Stimulated activated naive CD4-positive, alpha-beta T cell treated with Interleukin-2 at 50 U/mL for 16 hours (primary cell): ENCODE measurements around the gene PRELP.

Experiments used
- DNase-seq: peaks from one replicate; lab custom pipeline; 2025; lab: John Stamatoyannopoulos, UW

PRELP gene

GRCh38 chr1:203478231-203478630 is 2.6 kb downstream of the PRELP start:
- no peak for DNase-seq

GRCh38 chr1:203478986-203479385 is 3.4 kb downstream of the PRELP start:
- no peak for DNase-seq

GRCh38 chr1:203479646-203480045 is 4.0 kb downstream of the PRELP start:
- DNase-seq = no peak

- DNase-seq = no peak
Measured at GRCh38 chr1:203480084-203480483, 4.5 kb downstream of the PRELP start.

- peak; percentile 4 for DNase-seq
Measured at GRCh38 chr1:203480525-203481084, 5.0 kb downstream of the PRELP start.

- no peak for DNase-seq
Measured at GRCh38 chr1:203481196-203481595, 5.6 kb downstream of the PRELP start.

- DNase-seq = no peak
Measured at GRCh38 chr1:203486618-203487370, 11.2 kb downstream of the PRELP start.

- no peak for DNase-seq
Measured at GRCh38 chr1:203488539-203488938, 12.9 kb downstream of the PRELP start.

- no peak for DNase-seq
Measured at GRCh38 chr1:203490607-203491006, 15.0 kb downstream of the PRELP start.

- DNase-seq = no peak
Measured at GRCh38 chr1:203491664-203492063, 16.1 kb downstream of the PRELP start.

GRCh38 chr1:203492082-203492747 is 16.6 kb downstream of the PRELP start:
- DNase-seq = no peak

- no peak for DNase-seq
Measured at GRCh38 chr1:203492748-203493130, 17.1 kb downstream of the PRELP start.

GRCh38 chr1:203493901-203494300 is 18.3 kb downstream of the PRELP start, which contains the start of gene OPTC:
OPTC (plus strand) TSS chr1:203494153; CDS start chr1:203496006, 1,853 bp downstream.
- DNase-seq = no peak

- DNase-seq = no peak
Measured at GRCh38 chr1:203495845-203496244, 20.2 kb downstream of the PRELP start.

GRCh38 chr1:203497269-203497777 is 21.7 kb downstream of the PRELP start:
- DNase-seq = no peak

GRCh38 chr1:203499643-203500278 is 24.2 kb downstream of the PRELP start:
- no peak for DNase-seq

GRCh38 chr1:203500279-203500678 is 24.7 kb downstream of the PRELP start:
- DNase-seq = no peak

GRCh38 chr1:203503836-203504235 is 28.2 kb downstream of the PRELP start:
- no peak for DNase-seq

GRCh38 chr1:203504400-203505250 is 29.0 kb downstream of the PRELP start:
- DNase-seq = peak; percentile 61

GRCh38 chr1:203505526-203506204 is 30.1 kb downstream of the PRELP start:
- DNase-seq = no peak
